Activated T-helper 9 cell treated with anti-CD3 and anti-CD28 coated beads, Interleukin-2, amount 50 U/mL, for 16 hours (primary cell): ENCODE results near the gene MAMDC2.
A peak's percentile ranks its signal among the peaks of the same experiment; 100 is the strongest.
"Not testable (repeated sequence)": the region's sequence is repeated elsewhere in the genome, so short reads cannot be mapped to it uniquely, and the experiment has no call there.

Source experiments
- DNase-seq: peaks from one replicate; pipeline ENCODE4 v3.0.0-alpha.2; 2020; ENCODE audit warnings: low read depth

MAMDC2 gene

DNA sequence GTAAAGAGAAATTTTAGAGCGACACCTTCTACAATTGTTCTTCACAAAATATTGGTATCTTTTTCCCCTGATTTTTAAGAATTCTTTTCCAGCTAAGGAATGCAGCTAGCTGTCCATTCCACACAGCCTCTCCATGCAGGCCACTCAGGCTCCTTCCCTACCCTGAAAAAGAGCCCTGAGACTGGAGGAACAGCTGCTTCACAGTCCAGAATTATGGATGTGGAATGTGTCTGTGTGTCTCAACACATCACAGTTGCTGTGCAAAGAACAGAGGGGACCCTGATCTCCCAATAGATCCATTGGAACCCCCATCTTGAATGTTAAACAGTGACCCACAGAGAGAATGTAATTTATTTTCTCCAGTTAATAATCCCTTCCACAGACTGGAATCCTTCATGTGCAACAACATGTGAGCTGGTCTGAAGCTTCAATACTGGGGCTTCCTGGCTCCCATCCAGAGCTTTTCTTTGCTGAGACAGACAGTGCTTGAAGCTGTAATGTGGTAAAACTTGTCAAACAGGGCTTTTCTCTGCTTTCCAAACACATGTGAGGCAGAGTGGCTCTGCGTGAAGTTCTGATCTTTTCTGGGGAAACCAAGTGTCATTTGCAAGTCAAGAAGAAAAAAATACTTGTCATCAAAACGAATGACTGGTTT is 161.8 kb downstream of the MAMDC2 start:
- DNase-seq: no peak

DNA sequence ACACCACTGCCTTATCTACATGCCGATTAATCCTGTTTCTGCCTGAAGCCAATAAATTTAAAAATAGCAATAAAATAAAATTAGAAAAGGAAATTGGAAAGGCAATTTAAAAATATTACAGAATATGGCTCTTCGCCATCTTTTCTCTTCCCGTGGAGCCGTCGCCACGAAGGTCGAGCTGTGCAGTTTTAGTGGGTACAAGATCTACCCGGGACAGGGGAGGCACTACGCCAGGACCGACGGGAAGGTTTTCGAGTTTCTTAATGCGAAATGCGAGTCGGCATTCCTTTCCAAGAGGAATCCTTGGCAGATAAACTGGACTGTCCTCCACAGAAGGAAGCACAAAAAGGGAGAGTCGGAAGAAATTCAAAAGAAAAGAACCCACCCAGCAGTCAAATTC is 173.4 kb downstream of the MAMDC2 start:
- DNase-seq: no peak

DNA sequence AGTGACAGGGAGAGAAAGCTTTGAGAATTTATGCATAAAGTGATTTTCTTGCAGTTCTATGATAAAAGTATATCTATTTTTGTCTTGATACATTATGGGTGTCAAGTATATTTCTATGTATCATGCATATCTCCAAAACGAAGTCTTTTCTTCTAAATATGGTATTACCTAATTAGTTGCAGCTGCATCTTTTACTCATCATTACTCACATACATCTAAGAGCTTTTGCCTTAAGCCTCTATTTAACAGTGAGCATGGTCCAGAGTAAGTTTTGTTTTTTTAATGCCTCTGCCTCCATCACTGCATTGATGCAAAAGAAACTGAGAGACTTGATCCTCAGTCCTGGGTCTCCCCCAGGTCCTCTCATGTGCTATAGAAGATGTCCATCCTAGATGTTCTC is 175.1 kb downstream of the MAMDC2 start:
- no peak for DNase-seq

DNA sequence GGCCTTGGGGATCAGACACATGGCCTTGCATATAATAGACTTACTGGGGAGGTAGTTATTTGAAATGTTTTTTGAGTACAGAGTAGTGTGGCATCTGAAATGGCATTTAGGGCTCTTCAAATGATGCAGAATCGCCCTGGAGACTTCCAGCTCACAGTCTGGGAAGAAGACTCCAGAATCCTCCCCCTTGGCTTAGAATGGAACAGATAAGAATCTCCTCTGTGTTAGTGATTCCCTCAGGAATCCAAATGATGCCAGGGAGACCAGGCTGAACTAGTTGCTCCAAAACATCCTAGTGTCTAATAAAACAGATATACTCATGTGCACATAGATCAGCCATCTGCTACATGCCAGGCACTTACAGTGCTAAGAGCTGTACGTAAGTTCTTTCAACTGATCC is 176.6 kb downstream of the MAMDC2 start:
- DNase-seq: no peak

DNA sequence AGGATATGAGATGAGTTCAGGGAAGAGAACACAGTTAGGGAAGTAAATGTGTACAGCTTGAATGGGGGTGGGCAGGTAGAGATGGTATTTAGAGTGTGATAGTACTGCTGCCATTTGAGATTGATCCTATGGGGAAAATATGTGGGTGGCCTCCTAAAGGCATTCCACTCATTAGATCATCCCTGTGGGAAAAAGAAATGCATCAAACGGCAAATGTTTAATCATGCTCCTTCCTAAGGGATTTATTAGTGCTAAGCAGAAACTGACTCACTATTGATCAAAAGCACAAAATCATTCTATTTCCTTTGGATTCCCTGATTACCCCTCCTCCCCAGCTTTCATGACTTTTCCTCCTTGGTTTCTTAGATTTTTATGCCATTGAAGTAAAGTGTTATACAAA is 178.7 kb downstream of the MAMDC2 start:
- no peak for DNase-seq

DNA sequence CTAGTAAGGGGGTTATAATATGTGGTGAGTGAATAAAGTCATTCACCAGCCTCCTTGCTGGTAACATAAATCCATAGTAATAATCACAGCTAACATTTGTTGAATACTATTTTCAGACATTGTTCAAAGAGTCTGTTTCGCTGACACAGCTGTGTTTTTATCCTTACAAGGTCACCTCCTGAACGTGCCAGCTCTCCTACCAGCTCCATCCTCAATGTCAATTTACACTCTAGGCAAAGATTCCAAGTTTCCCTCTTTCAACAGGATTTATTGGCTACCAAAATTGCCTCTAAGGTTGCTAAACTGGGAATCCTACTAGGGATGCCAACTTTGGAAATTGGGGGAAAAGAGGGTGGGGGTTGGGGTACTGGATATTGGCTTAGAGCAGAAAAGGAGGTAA is 184.5 kb downstream of the MAMDC2 start:
- DNase-seq: no peak

DNA sequence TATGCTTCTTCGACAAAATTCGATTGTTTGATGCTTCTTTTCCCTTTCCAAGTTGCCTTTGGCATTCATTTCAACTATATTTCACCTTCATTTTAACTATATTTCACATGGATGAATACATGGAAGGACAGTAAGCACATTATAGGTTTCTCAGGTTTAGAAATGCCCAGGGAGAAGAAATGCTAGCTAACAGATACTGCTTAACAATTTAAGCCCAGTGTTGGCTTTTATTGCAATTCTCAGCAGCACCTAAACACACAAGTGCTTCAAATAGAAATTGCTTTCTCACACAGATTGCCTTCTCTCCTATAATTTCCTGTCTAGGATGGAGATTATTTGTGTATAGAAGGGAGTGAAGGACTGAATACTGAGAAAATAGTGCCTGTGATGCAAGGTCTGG is 185.0 kb downstream of the MAMDC2 start:
- DNase-seq: no peak

DNA sequence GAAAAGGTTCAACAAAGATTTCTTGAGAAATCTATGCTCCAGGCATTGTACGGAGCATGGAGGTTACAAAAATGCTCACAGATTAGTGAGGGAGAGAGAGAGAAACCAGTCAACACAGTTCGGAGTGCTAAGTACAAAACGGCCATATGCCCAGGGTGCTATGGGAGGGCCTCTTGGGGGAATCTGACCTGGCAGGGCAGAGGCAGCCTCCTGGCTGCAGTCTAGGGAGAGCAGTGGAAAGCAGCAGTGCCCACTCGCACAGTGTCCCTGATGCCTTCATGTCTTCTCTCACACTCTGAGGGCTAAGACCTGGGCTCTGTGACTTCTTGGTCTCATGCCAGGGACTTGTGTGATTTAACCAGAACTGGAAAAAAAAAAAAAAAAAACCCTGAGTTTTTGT is 185.4 kb downstream of the MAMDC2 start:
- DNase-seq: no peak

DNA sequence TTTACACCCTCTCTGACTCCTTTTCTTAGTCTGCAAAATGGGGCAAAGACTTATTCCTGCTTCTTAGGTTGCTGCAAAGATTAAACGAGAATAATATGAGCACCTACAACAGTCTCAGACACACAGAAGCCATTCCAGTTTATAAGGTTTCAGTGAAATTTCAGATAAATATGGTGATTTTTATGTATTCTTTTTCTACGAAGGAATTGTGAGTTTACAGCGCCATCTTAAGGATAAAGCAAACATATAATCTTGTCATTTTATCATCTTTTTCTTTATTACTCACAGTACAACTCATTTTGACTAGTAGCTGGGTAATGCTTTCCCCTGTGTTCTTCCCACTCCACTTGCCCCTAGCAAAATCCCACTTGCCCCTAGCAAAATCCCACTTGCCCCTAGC is 185.9 kb downstream of the MAMDC2 start:
- no peak for DNase-seq

DNA sequence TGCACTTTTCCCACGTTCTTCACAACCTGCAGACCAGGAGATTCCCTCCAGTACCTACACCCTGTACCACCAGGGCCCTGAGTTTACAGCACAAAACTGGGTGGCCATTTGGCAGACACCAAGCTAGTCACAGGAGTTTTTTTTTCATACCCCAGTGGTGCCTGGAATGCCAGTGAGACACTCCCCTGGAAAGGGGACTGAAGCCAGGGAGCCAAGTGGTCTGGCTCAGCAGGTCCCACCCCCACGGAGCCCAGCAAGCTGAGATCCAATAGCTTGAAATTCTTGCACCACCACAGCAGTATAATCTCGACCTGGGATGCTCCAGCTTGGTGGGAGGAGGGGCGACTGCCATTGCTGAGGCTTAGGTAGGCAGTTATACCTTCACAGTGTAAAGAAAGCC is 188.8 kb downstream of the MAMDC2 start:
- no peak for DNase-seq

DNA sequence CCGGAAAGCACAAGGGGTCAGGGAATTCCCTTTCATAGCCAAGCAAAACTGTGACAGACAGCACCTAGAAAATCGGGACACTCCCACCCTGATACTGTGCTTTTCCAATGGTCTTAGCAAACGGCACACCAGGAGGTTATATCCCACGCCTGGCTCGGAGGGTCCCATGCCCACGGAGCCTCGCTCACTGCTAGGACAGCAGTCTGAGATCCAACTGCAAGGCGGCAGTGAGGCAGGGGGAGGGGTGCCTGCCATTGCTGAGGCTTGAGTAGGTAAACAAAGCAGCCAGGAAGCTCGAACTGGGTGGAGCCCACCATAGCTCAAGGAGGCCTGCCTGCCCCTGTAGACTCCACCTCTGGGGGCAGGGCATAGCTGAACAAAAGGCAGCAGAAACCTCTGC is 190.6 kb downstream of the MAMDC2 start:
- DNase-seq: not testable (repeated sequence)

DNA sequence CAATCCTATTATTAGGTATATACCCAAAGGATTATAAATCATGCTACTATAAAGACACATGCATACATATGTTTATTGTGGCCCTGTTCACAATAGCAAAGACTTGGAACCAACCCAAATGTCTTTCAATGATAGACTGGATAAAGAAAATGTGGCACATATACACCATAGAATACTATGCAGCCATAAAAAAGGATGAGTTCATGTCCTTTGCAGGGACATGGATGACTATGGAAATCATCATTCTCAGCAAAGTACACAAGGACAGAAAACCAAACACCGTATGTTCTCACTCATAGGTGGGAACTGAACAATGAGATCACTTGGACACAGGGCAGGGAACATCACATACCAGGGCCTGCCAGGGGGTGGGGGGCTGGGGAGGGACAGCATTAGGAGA is 202.3 kb downstream of the MAMDC2 start:
- not testable (repeated sequence) for DNase-seq

DNA sequence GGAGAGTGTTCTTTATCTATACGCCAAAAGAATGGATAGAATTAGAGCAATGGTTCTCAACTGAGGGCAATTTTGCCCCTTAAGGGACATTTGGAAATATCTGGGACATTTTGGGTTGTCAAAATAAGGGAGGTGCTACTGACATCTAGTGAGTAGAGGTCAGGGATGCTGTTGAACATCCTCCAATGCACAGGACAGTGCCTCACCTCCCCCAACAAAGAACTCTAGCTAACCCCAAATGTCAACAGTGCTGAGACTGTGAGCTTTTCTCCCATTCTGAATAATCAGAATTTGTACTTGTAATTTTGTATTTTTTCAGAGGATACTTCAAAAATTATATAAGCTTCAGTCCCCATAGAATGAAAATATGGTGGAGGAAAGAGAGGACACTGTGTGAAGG is 206.6 kb downstream of the MAMDC2 start:
- DNase-seq: no peak

DNA sequence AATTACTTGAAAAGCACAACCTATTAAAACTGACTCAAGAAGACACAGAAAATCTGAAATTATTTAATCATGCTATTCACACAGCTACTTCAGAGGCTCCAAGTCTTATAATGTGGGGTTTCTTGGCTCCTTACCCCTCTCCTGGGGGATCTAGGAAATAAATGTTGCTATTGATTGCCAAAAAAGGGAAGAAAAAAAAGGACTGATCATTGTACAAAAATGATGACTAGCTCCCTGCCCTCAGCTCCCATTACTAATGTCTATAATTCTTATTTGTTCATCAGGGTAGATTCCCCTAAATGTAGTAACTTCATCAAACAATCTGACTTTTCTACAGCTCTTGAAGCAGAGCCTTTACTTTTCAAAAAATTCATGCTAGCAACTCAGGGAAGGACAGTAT is 211.8 kb downstream of the MAMDC2 start:
- DNase-seq: no peak

DNA sequence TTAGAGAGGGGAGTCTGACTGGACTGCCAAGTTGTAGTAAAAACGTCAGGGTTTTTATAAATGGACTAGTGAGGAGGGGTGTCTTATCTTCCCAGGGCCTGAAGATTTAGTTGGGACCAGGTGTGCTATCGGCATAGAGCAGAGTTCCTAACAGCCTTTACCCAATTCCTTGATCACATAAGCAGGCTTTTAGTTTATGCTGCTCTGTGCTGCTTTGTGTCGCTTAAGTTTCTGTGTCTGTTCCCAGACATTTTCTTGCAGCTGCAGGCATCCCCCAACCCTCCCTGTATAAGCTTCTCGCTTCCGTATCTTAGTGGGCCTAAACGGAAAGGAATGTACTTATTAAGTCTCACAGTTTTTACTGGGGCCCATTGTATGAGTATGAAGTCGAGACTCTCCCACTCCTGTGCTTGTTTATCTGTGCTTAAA is 212.5 kb downstream of the MAMDC2 start:
- DNase-seq: no peak

DNA sequence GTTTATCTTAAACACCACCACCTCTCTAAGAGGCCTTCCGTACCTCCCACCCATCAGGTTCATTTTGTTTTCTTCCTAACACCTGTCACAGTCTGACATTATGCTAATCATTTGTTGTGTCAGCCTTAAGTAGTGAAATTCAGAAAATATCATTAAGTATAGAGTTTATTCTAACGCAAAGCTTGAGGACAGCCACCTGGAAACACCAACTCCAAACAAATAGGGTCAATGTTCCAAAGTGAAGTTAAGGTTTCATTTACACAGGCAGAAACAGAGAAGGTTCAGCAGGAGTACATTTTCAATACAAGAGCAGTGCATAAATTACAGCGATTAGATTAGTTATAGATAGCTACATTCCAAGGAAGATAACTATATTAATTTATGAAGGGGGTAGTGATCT is 213.9 kb downstream of the MAMDC2 start:
- no peak for DNase-seq

DNA sequence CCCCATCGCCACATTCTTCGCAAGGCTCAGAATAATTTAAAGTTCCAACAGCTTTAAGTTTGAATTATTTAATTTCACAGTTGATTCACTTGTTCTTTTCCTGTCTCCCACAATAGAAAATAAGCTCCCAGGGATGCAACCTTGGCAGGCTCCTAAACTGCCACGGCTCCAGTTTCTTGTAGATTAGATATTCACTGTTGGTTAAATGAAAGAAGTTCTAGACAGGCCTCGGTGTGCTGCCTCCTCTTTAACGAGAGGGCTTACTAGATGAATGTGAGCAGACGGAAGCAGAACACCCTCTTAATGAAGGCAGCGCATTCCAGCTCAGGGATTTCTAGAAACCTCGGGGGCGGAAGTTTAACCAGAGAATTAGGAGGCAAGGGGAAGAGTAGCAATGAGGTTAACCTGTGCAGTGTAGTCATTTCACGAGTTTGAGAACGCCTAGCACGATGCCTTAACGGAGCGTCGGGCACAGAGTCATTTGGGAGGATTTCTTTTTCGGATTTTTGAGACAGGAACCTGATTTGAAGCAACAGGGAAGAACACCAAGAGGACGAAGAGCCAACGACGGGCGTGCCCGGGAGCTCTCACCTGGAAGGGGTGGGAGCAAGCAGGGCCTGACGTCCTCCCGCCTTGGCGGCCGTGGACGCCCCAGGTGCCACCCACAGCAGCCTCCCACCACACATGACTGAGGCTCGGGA is 214.5 kb downstream of the MAMDC2 start:
- DNase-seq: no peak

DNA sequence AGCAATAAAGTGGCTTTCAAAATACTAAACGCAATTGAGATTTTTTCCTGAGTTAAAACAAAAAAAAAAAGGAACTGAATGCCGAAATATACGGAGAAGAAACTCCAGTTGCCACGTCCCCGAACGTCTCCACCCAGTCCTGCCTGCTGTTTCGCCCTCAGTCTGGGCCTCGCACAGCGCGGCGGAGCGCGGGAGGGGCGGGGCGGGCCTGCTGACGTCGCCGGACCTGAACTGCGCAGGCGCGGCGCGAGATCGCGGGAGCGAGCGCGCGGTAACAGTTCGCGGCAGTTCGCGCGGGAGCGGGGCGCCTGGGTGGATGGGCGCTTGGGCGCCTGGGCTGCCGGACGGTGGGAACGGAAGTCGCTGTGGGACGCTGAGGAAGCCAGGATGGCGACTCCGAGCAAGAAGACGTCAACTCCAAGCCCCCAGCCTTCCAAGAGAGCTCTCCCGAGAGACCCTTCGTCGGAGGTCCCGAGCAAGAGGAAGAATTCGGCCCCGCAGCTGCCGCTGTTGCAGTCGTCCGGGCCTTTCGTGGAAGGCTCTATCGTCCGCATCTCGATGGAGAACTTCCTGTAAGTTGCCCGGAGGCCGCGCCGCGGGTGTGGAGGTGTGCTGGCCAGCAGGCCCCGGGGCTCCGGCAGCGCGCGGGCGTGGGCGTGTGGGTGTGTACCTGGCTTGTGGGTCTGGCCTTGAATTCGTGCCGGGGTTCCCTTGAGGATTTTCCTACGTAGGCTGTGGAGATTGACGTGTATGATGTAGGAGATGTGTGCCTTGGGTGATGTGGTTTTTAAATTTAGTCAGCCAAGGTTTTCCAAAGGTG is 215.3 kb downstream of the MAMDC2 start, which contains the start of gene SMC5:
SMC5 (plus strand) TSS at position 287 of the 820 bp plus-strand sequence; CDS start at position 388, 101 bp downstream.
- peak; percentile 83 for DNase-seq

DNA sequence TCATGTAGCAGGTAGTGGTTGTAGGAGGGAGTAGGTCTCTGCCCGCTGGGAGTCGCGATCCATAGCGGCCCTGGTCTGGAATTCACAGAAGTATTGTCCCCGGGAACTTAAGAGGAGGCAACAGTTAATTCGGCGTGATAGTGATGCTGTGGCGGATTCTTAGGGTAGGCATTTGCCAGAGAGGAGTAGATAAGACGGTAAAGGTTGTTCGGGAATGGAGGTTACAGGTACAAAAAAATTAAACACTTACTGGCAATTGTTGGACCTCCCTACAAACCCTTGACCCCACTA is 215.8 kb downstream of the MAMDC2 start:
- no peak for DNase-seq

DNA sequence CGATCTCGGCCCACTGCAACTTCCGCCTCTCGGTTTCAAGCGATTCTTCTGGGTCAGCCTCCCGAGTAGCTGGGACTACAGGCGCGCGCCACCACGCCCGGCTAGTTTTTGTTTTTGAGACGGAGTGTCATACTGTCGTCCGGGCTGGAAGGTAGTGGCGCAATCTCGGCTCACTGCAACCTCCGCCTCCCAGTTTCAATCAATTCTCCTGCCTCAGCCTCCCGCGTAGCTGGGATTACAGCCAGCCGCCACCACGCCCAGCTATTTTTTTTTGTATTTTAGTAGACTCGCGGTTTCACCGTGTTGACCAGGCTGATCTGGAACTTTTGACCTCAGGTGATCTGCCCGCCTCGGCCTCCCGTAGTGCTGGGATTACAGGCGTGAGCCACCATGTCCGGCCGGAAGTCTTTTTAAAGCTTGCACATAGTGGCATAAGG is 216.4 kb downstream of the MAMDC2 start:
- no peak for DNase-seq

DNA sequence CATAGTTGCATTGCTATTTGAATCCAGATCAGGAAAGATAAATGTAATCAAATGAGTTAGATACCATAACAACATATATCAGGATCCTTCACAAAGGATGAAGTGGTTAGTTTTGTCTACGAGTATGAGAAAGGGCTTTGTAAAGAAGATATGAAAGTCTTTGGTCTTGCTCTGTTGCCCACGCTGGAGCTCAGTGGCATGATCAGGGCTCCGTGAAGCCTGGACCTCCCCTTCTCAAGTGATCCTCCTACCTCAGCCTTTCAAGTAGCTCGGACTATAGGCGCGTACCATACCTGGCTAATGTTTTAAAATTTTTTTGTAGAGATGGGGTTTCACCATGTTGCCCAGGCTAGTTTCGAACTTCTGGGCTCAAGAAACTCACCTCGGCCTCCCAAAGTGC is 217.0 kb downstream of the MAMDC2 start:
- DNase-seq: no peak

DNA sequence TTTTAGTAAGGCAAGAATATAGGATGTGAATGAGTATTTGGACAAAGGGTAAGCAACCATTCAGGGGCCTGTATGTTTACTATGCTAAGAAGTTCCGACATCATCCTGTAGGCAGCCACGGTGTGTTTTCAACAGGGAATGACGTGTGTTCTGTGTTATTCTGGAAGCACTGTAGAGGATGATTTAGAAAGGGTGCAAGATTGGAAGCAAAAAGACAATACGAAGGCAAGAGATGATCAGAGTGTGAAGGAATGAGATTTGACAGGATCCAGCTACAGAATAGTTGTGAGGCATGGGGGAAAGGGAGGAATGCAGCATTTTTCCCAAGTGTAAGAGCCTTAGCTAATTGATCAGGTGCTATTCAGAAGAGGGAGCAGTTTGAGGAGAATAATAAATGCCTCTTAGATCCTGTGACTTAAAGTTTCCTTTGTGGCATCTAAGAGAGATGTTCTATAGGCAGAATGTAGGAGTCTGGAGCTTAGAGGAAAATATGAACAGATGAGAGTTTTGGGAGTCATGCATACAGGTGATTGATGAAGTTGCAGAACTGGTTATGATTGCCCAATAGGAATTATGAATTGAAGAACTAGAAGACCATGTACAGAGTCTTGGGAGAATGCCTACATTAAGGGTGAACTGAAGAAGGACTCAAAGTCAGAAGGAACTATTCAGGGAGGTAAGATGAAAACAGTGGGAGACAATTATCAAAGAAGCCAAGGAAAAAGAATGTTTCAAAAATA is 217.7 kb downstream of the MAMDC2 start:
- DNase-seq: no peak

DNA sequence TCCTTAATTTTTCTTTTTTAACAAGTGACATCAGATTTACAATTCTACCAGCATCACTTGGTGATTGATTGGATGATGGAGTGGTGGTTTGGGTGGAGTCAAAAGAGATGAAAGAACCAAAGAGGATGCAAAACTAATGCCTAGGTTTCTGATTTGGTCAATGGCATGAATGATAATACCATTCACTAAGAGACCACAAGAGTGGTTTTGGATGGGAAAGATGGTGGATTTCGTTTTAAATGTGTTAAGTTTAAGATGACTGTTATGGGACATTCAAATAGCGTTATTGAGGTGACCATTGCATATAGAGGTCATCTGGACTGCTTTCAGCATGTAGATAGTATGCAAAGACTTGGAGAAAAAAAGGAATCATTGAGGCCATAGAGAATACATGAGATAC is 218.7 kb downstream of the MAMDC2 start:
- no peak for DNase-seq
